ENCODE data around the gene UQCR11.

DNA sequence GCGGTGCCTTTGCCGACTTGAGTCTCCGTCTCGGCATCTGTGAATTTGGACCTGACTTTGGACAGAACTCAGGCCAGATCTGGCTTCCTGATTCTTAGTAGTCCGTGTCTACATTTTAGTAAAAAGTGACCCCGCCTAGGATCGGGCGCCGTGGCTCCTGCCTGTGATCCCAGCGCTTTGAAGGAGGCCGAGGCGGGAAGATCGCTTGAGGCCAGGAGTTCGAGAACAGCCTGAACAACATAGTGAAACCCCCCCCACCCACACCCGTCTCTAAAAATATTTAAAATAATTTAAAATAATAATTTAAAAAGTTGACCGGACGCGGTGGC is 48.0 kb upstream of the UQCR11 start:
- TF ChIP-seq, protein P1, sequence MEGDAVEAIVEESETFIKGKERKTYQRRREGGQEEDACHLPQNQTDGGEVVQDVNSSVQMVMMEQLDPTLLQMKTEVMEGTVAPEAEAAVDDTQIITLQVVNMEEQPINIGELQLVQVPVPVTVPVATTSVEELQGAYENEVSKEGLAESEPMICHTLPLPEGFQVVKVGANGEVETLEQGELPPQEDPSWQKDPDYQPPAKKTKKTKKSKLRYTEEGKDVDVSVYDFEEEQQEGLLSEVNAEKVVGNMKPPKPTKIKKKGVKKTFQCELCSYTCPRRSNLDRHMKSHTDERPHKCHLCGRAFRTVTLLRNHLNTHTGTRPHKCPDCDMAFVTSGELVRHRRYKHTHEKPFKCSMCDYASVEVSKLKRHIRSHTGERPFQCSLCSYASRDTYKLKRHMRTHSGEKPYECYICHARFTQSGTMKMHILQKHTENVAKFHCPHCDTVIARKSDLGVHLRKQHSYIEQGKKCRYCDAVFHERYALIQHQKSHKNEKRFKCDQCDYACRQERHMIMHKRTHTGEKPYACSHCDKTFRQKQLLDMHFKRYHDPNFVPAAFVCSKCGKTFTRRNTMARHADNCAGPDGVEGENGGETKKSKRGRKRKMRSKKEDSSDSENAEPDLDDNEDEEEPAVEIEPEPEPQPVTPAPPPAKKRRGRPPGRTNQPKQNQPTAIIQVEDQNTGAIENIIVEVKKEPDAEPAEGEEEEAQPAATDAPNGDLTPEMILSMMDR (IDR thresholded peaks at IDR 0.05), result no peak
- TF ChIP-seq POLR2A (IDR thresholded peaks at IDR 0.05) (no peak), POLR2AphosphoS5 (IDR thresholded peaks at IDR 0.05) (no peak)
